ENCODE results near the gene TICAM2.

TICAM2 gene

DNA sequence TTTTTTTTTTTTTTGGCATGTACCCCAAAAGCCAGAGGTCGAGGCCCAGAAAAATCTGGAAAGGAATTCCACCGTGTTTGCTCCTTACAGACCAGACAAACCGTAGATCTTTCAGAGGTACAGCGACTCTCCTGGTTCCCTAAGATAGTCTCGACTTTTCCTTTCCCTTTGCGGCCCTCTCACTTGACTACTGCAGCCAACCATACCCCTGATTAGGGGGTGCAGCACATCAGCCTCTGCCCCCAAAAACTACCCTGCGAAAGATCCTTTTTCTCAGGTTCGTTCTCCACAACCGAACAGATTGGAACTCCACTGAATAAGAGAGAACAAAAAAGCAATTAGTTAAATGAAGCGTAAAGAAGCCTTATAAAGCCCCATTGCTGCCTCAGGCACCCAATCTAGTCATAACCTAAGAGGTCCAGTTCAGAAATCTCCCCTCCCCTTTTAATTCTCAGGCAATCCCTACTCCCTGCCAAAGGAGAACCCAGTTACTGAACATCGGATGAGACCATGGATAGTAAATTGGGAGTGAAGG lies 379 bp upstream of the TICAM2 start:
- TF ChIP-seq, protein P1, sequence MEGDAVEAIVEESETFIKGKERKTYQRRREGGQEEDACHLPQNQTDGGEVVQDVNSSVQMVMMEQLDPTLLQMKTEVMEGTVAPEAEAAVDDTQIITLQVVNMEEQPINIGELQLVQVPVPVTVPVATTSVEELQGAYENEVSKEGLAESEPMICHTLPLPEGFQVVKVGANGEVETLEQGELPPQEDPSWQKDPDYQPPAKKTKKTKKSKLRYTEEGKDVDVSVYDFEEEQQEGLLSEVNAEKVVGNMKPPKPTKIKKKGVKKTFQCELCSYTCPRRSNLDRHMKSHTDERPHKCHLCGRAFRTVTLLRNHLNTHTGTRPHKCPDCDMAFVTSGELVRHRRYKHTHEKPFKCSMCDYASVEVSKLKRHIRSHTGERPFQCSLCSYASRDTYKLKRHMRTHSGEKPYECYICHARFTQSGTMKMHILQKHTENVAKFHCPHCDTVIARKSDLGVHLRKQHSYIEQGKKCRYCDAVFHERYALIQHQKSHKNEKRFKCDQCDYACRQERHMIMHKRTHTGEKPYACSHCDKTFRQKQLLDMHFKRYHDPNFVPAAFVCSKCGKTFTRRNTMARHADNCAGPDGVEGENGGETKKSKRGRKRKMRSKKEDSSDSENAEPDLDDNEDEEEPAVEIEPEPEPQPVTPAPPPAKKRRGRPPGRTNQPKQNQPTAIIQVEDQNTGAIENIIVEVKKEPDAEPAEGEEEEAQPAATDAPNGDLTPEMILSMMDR (IDR thresholded peaks at IDR 0.05), result no peak
- H3K9ac ChIP-seq, result no peak overlapping the region
- H2AFZ ChIP-seq, result peak overlapping the region; percentile 96
- H3K4me1 ChIP-seq, result peaks cover 5% of the 10 kb centered on the region
- H3K27ac ChIP-seq, result no peak overlapping the region
- H3K27me3 ChIP-seq (ENCODE audit: control insufficient read depth, insufficient read depth, low read length), result no peaks in the 10 kb centered on the region
- no peaks in the 10 kb centered on the region for H3K79me2 ChIP-seq
- H3K9me3 ChIP-seq (ENCODE audit: control insufficient read depth, low read length), result no peaks in the 10 kb centered on the region
- H3K36me3 ChIP-seq (ENCODE audit: control insufficient read depth, insufficient read depth, low read length), result no peaks in the 10 kb centered on the region
- H3K4me3 ChIP-seq (ENCODE audit: low read depth, low read length), result peak overlapping the region; percentile 36
- H3K4me2 ChIP-seq (ENCODE audit: low read length), result peak overlapping the region; percentile 58

DNA sequence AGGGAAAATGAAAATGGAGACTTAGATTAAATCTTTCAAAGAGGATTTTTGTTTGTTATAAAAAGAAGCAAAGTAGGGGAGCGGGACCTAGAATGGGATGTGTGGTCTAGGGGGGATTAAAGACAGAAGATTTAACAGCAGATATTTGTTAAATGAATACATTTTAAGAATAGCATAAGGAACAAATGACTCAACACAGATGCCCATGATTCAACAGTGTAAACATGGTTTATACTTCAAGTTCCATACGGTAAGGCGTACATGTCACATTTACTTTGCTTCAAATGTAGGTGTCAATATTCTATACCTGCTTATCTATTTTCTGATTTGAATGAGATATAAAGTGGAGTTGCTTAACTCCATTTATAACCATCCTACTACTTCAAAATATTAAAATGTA lies 1.5 kb downstream of the TICAM2 start:
- Histone ChIP-seq H3K36me3 (ENCODE audit: control insufficient read depth, insufficient read depth, low read length) (no peaks in the 10 kb centered on the region), H3K4me3 (ENCODE audit: low read depth, low read length) (no peak overlapping the region), H3K27ac (no peak overlapping the region), H3K27me3 (ENCODE audit: control insufficient read depth, insufficient read depth, low read length) (no peaks in the 10 kb centered on the region), H2AFZ (peak overlapping the region; percentile 96), H3K79me2 (no peaks in the 10 kb centered on the region), H3K4me1 (peaks cover 5% of the 10 kb centered on the region), H3K9ac (no peak overlapping the region), H3K9me3 (ENCODE audit: control insufficient read depth, low read length) (no peaks in the 10 kb centered on the region), H3K4me2 (ENCODE audit: low read length) (no peak overlapping the region)
- TF ChIP-seq, protein P1 (IDR thresholded peaks at IDR 0.05), result no peak

DNA sequence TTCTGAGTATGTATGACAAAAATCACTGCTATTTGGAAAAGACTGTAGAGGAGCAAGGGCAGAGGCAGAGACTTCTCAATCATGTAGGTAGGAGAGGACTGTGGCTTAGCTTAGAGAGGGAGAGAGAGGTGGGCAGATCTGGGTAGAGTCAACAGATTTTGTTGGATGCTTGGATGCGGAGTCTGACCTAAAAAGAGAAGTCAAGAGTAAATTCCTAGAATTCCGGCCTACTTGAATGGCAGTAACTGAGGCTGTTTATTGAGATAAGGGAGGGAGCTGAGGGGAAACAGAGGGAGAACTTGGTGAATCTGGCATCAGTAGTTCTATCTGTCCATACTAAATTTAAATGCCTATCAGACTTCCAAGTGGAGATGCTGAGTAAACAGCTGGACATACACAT lies 2.4 kb downstream of the TICAM2 start:
- H2AFZ ChIP-seq, result no peak overlapping the region
- H3K9me3 ChIP-seq (ENCODE audit: control insufficient read depth, low read length), result no peaks in the 10 kb centered on the region
- H3K27ac ChIP-seq, result no peak overlapping the region
- no peak overlapping the region for H3K4me3 ChIP-seq (ENCODE audit: low read depth, low read length)
- H3K79me2 ChIP-seq, result no peaks in the 10 kb centered on the region
- TF ChIP-seq, protein P1 (IDR thresholded peaks at IDR 0.05), result no peak
- no peaks in the 10 kb centered on the region for H3K27me3 ChIP-seq (ENCODE audit: control insufficient read depth, insufficient read depth, low read length)
- H3K9ac ChIP-seq, result no peak overlapping the region
- no peaks in the 10 kb centered on the region for H3K36me3 ChIP-seq (ENCODE audit: control insufficient read depth, insufficient read depth, low read length)
- H3K4me1 ChIP-seq, result peaks cover 5% of the 10 kb centered on the region
- no peak overlapping the region for H3K4me2 ChIP-seq (ENCODE audit: low read length)

DNA sequence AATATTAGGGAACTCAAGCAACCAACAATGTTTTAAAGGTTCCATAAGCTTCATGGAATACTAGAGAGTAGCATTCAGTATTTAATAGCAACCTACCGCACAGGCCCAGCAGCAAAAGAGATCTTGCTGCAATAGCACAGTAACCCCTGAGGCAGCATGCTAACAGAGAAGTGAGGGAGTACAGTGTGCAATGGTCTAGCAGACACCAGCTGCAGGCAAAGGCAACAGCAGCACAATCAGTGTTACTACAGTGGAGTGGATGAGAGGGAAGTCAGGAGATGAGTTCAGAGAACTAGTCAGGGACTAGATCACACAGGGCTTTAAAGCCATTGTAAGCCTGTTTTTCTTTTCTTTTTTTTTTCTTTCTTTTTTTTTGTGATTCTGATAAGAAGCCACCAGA lies 2.8 kb downstream of the TICAM2 start:
- Histone ChIP-seq H3K27me3 (ENCODE audit: control insufficient read depth, insufficient read depth, low read length) (no peaks in the 10 kb centered on the region), H3K27ac (no peak overlapping the region), H3K4me2 (ENCODE audit: low read length) (no peak overlapping the region), H3K9me3 (ENCODE audit: control insufficient read depth, low read length) (no peaks in the 10 kb centered on the region), H3K4me3 (ENCODE audit: low read depth, low read length) (no peak overlapping the region), H3K79me2 (no peaks in the 10 kb centered on the region), H3K9ac (no peak overlapping the region), H2AFZ (no peak overlapping the region), H3K36me3 (ENCODE audit: control insufficient read depth, insufficient read depth, low read length) (no peaks in the 10 kb centered on the region), H3K4me1 (peaks cover 5% of the 10 kb centered on the region)
- TF ChIP-seq, protein P1 (IDR thresholded peaks at IDR 0.05), result no peak
